Naive thymus-derived CD8-positive, alpha-beta T cell (primary cell): ENCODE results near the gene IGFN1. TPM values are rescaled to one million over a fixed set of nuclear protein-coding genes. Genes with fewer than 3 reads are reported as not detected.
"Not testable (repeated sequence)": the region's sequence is repeated elsewhere in the genome, so short reads cannot be mapped to it uniquely, and the experiment has no call there.

Experiments
- ATAC-seq, 2 donors: fragments of 150-1000 bp; cut with Tn5 transposase in 1 of 2; sonication (Bioruptor Pico), chemical (Tn5 transposase) in 1 of 2; 1 replicate in 1 of 2; 2 replicates in 1 of 2; pipeline ENCODE4 v1.10.0; 2021; ENCODE audit warnings: mild to moderate bottlenecking in 2 of 2, moderate library complexity in 2 of 2
- POLR2A ChIA-PET: fragments of 350-600 bp; sonication (Branson Sonifier 250); formaldehyde crosslinking; loops from one replicate; lab custom pipeline; 2021; ENCODE audit warnings: antibody characterized with exemption; lab: Charles Lee
- DNase-seq, 10 donors: peaks; one replicate each; pipeline versions ENCODE4 v3.0.0 to v3.0.0-alpha.2; 2020 to 2022
- H3K27ac Mint-ChIP-seq, 10 donors: one replicate each; pipeline ENCODE4 v1.8.0; 2020 to 2022; ENCODE audit warnings: mild to moderate bottlenecking in 10 of 10, mixed read lengths in 10 of 10, moderate library complexity in 4 of 10, inconsistent platforms in 1 of 10
- H3K27me3 Mint-ChIP-seq, 5 donors: one replicate each; pipeline ENCODE4 v1.8.0; 2021 to 2022; ENCODE audit warnings: mixed read lengths in 5 of 5
- H3K36me3 Mint-ChIP-seq, 3 donors: one replicate each; pipeline ENCODE4 v1.8.0; 2020 to 2022; ENCODE audit warnings: mixed read lengths in 3 of 3, mild to moderate bottlenecking in 2 of 3, inconsistent platforms in 1 of 3
- H3K4me1 Mint-ChIP-seq, 4 donors: one replicate each; pipeline ENCODE4 v1.8.0; 2021 to 2022; ENCODE audit warnings: mixed read lengths in 4 of 4
- H3K4me3 Mint-ChIP-seq, 10 donors: one replicate each; pipeline ENCODE4 v1.8.0; 2020 to 2022; ENCODE audit warnings: mild to moderate bottlenecking in 10 of 10, mixed read lengths in 10 of 10, moderate library complexity in 6 of 10, inconsistent platforms in 1 of 10
- H3K9me3 Mint-ChIP-seq, 9 donors: one replicate each; pipeline ENCODE4 v1.8.0; 2020 to 2022; ENCODE audit warnings: mixed read lengths in 9 of 9, mild to moderate bottlenecking in 3 of 9, inconsistent platforms in 1 of 9, moderate library complexity in 1 of 9
- polyA plus RNA-seq, 3 donors: library from polyadenylated mRNA; unstranded; fragments of 300-500 nt; fragmentation: Illumina TruSeq; gene quantifications; one replicate each; pipeline ENCODE4 v1.2.3, GENCODE V29; 2021
- total RNA-seq, 8 experiments: library from RNA in 2 of 8; stranded (reverse) in 2 of 8; gene quantifications; one replicate each; pipeline ENCODE4 v1.2.3 and lab custom pipeline; 2021 to 2026

Gene IGFN1
- total and polyA plus RNA-seq, 5 experiments from 2014 or later = not detected

DNA sequence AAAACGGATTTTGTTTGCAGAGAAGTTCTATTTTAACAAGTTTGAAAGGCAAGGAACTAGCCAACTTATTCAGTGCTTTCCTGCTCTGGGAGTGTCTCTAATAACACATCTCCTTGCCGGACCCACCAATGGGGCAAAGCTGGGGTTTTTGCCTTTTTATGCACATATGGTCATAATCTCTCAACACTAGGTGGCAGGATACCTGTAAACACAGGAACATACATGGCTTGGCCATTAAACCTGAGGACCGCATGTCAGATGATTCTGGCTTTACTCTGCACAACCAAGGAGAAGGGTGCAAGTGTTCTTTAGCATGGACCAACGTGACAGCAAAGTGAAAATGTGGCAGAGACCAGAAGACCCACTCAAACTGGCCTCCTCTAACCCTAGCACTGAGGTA is 41.2 kb upstream of the IGFN1 start:
- no peaks in the 10 kb centered on the region for H3K27me3 Mint-ChIP-seq
- peaks cover 15 to 41% (median 25%) of the 10 kb centered on the region in 4 donors for H3K4me1 Mint-ChIP-seq
- no peak overlapping the region for H3K27ac Mint-ChIP-seq
- POLR2A ChIA-PET = interaction anchor here (0.6 kb wide), 1 partner anchor 11 kb away, joined by 3 read pairs; no protein-coding TSS in a partner anchor
- H3K4me3 Mint-ChIP-seq = peak overlapping the region in 1 of 10 donors; percentile 24
- no peaks in the 10 kb centered on the region for H3K9me3 Mint-ChIP-seq
- DNase-seq (peak in 2 of 10 donors; percentile 7 to 37), ATAC-seq (no peak)
- H3K36me3 Mint-ChIP-seq = peaks cover 0 to 53% (median 12%) of the 10 kb centered on the region in 3 donors

DNA sequence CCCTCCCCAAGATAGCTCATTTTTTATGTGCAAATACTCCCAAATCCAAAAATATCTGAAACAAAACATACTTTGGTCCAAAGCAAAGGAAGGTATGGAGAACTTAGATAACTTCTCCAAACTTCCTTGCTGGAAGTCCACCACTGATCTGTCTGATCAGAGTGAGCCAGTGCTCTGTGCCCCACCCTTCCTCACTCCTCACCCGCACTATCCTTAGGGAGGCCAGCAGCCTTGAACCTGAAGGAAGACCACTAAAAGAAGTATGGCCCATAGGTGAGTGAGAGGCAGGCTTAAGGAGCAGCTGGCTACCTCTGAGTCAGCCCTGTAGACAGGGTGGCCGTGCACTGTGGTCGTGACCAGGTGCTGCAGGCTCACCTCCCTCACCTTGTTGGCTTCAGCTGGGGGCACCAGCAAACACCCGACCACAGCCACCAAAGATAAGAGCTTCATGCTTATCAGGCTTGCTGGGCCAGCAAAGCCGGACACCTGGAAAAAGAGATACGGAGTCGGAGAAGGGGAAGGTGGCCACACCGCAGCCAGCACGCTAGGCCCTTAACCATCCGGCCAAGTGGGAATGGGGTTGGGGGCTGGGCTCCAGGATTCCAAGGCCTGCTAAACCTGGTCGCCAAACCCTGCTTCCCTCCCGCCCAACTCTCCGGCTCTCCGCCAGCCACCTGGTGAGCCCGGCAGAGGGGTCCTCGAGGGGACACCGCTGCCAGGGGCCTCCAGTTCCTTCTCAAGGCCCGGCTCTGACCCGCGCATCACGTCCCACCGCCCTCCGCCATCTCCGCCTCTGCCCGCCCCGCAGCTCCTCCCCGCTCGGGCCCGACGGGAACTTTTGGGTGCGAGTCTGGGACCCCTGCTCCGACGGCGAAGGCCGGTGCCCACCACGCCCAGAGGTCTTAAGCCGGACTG is 36.9 kb upstream of the IGFN1 start:
- H3K36me3 Mint-ChIP-seq = peaks cover 0 to 19% (median 7%) of the 10 kb centered on the region in 3 donors
- DNase-seq = peak in 1 of 10 donors; percentile 51
- peak overlapping the region; percentile 79 to 97 (median 94) for H3K27ac Mint-ChIP-seq
- ATAC-seq = peak; percentile 79 to 86
- POLR2A ChIA-PET = interaction anchor here (0.6 to 1.6 kb wide), 6 partner anchors 10 to 195 kb away, joined by 3 to 7 read pairs (median 4); no protein-coding TSS in a partner anchor
- peaks cover 20 to 47% (median 28%) of the 10 kb centered on the region in 4 donors for H3K4me1 Mint-ChIP-seq
- H3K27me3 Mint-ChIP-seq = peaks cover 7 to 24% (median 12%) of the 10 kb centered on the region in 5 donors
- no peaks in the 10 kb centered on the region for H3K9me3 Mint-ChIP-seq
- peak overlapping the region; percentile 88 to 98 (median 94) for H3K4me3 Mint-ChIP-seq

DNA sequence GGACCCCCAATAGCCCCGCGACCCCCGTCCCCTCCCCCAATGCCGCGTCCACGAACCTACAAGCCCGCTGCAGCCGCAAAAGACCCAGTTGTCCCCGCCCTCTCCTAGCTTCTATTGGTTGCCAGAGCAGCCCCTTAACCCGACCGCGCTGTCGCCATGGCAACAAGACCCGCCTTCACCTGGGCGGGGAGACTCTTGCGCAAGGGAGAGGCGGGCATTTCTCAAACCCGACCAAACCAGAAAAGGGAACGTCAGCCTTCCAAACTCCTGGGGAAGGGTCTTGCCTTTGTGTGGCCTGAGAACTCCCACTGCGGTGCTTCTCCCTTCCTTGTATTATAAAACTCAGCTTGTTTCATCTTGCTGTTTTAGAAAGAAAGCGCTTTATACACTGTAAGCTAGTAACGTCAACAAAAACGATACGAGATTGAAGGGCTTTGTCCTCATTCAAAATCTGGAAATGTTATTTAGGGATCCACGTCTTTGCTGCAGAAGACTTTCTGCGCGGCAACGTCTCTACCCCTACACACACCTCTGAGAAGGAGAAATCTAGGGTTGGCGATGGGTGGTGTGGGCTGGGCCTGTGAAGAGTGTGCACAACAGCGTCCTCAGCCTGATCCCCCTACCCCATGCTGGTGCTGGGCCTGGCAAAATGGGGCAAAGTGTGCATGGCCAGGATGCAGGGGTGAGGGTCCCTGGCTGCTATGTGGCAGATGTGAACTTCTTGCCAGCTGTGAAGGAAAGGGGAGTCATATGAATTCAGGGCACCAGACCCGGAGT is 36.0 kb upstream of the IGFN1 start, which contains the start of gene TMEM9:
TSS of gene TMEM9 (minus strand) at position 86 of the 777 bp plus-strand sequence. CDS start 551 bp downstream, outside the sequence.
- Mint-ChIP-seq H3K27ac (peak within 1 kb of the TSS; percentile 79 to 97 (median 94)), H3K36me3 (peaks cover 0 to 14% (median 7%) of the 10 kb centered on the region in 3 donors), H3K9me3 (no peaks in the 10 kb centered on the region), H3K27me3 (peaks cover 11 to 32% (median 16%) of the 10 kb centered on the region in 5 donors), H3K4me1 (peaks cover 20 to 47% (median 27%) of the 10 kb centered on the region in 4 donors), H3K4me3 (peak within 1 kb of the TSS; percentile 88 to 98 (median 94))
- POLR2A ChIA-PET = interaction anchor here (0.8 to 1.6 kb wide), 5 partner anchors 9 to 136 kb away, joined by 3 to 7 read pairs (median 4); no protein-coding TSS in a partner anchor
- peak; percentile 95 to 97 for ATAC-seq
- DNase-seq = peak; percentile 94 to 99 (median 98)

DNA sequence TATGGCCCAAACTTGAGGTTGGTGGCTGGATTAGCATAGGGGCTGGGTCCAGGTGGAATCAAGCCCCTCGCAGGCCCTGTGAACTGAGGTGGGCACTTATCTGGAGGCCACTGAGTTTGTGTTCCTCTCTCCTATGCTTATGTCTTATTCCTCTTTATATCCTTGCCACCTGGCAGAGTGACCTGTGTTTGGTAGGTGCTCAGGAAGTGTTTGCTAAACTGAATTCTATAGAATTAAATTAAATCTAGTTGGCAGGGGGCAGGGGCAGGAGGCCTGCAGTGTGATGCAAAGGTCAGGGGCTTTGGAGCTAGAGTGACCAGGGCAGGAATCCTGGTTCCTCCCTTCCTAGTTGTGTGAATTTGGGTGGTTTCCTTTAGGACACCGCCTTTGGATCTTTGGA is 35.3 kb upstream of the IGFN1 start:
- Mint-ChIP-seq H3K36me3 (peaks cover 0 to 12% (median 7%) of the 10 kb centered on the region in 3 donors), H3K27ac (peak overlapping the region in 3 of 10 donors; percentile 86 to 97 (median 95)), H3K9me3 (no peaks in the 10 kb centered on the region), H3K4me3 (peak overlapping the region in 5 of 10 donors; percentile 8 to 94 (median 88)), H3K4me1 (peaks cover 20 to 44% (median 27%) of the 10 kb centered on the region in 4 donors), H3K27me3 (peaks cover 11 to 39% (median 16%) of the 10 kb centered on the region in 5 donors)
- POLR2A ChIA-PET = no interaction called here
- DNase-seq (no peak), ATAC-seq (no peak)

DNA sequence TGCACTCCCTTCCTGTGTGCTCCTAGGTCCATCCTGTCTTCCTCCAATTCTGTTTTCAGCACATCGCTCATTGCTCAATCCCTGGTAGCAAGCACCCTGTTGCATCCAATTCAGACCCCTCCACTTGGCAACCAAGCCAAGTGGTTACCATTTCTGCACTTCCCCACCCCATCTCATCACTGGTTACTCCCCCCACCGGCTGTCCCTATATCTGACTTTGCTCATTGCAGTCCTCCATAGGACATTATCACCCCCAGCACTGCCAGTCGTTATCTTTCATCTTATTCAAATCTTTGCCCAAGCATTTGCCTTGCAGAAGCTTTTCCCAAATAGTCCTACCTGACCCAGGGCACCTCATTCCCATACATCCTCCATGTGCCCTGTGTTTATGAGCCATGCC is 34.3 kb upstream of the IGFN1 start:
- ATAC-seq = no peak
- Mint-ChIP-seq H3K27ac (no peak overlapping the region), H3K9me3 (no peaks in the 10 kb centered on the region), H3K27me3 (peaks cover 14 to 39% (median 16%) of the 10 kb centered on the region in 5 donors), H3K36me3 (peaks cover 0 to 3% (median 3%) of the 10 kb centered on the region in 3 donors), H3K4me3 (peak overlapping the region in 2 of 10 donors; percentile 41 to 44), H3K4me1 (peaks cover 16 to 34% (median 23%) of the 10 kb centered on the region in 4 donors)
- POLR2A ChIA-PET = no interaction called here
- no peak for DNase-seq

DNA sequence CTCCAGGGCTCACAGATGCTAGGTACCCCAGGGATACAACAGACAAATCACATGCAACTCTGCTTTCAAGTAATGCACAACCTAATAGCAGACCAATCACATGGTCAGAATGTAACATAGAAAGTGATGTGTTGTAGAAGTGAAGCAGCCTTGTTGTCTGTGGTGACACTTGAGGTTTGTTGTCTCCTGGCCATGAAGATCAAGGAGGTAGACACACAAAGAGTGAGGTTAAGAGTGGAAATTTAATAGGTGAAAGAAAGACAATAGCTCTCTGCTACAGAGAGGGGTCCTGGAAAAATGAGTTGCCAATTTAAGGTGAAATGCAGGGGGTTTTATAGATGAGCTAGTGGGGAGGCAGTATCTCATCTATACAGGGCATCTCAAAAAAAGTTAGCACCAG is 33.8 kb upstream of the IGFN1 start:
- Mint-ChIP-seq H3K9me3 (no peaks in the 10 kb centered on the region), H3K27me3 (peaks cover 14 to 39% (median 16%) of the 10 kb centered on the region in 5 donors), H3K4me1 (peaks cover 14 to 32% (median 22%) of the 10 kb centered on the region in 4 donors), H3K36me3 (no peaks in the 10 kb centered on the region), H3K4me3 (no peak overlapping the region), H3K27ac (no peak overlapping the region)
- POLR2A ChIA-PET = no interaction called here
- ATAC-seq (no peak), DNase-seq (no peak)

DNA sequence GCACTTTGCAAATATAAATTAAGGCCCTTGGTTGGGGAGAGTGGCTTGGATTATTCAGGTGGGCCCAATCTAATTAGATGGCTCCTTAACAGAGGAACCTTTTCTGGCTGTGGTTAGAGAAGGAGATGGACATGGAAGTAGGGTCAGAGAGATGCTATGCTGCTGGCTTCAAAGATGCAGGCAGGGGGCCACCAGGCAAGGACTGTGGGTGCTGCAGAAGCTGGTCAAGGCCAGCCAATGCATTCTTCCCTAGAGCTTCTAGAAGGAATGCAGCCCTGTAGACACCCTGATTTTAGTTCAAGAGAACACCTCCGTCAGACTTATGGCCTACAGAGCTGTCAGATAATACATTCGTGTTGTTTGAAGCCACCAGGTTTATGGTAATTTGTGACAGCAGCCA is 32.7 kb upstream of the IGFN1 start:
- Mint-ChIP-seq H3K4me3 (no peak overlapping the region), H3K36me3 (no peaks in the 10 kb centered on the region), H3K27me3 (peaks cover 14 to 39% (median 16%) of the 10 kb centered on the region in 5 donors), H3K4me1 (peaks cover 12 to 21% (median 15%) of the 10 kb centered on the region in 4 donors), H3K27ac (no peak overlapping the region), H3K9me3 (no peaks in the 10 kb centered on the region)
- ATAC-seq (no peak), DNase-seq (no peak)
- POLR2A ChIA-PET = no interaction called here

DNA sequence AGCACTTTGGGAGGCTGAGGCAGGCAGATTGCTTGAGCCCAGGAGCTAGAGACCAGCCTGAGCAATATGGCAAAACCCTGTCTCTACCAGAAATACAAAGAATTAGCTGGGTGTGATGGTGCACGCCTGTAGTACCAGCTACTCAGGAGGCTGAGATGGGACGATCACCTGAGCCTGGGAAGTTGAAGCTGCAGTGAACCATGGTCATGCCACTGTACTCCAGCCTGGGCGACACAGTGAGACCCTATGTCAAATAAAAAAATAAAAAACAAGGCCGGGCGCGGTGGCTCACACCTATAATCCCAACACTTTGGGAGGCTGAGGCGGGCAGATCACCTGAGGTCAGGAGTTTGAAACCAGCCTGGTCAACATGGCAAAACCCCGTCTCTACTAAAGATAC is 27.6 kb upstream of the IGFN1 start:
- ATAC-seq, DNase-seq, H3K36me3 Mint-ChIP-seq, H3K4me1 Mint-ChIP-seq, H3K9me3 Mint-ChIP-seq, H3K27ac Mint-ChIP-seq, H3K4me3 Mint-ChIP-seq: not testable (repeated sequence)
- POLR2A ChIA-PET = interaction anchor here (0.7 kb wide), 1 partner anchor 9 kb away, joined by 3 read pairs; the partner anchor contains the start of gene TMEM9
- H3K27me3 Mint-ChIP-seq = peaks cover 5 to 22% (median 7%) of the 10 kb centered on the region in 5 donors

DNA sequence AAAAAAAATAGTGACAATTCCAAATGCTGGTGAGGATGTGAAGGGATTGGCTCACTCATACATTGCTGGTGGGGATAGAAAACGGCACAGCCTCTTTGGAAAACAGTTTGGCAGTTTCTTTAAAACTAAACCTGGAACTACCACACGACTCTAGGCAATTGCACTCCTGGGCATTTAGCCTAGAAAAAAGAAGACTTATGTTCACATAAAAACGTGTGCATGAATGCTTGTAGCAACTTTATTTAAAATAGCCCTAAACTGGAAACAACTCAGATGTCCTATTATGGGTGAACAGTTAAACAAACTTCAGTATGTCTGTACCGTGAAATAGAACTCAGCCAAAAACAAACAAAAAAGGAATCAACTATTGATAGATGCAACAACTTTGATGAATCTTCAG is 26.9 kb upstream of the IGFN1 start:
- no peak for DNase-seq
- no peaks in the 10 kb centered on the region for H3K36me3 Mint-ChIP-seq
- POLR2A ChIA-PET = interaction anchor here (0.7 kb wide), 1 partner anchor 9 kb away, joined by 3 read pairs; the partner anchor contains the start of gene TMEM9
- H3K9me3 Mint-ChIP-seq = no peaks in the 10 kb centered on the region
- H3K4me1 Mint-ChIP-seq = no peaks in the 10 kb centered on the region
- ATAC-seq = no peak
- H3K4me3 Mint-ChIP-seq = no peak overlapping the region
- peaks cover 3 to 15% (median 7%) of the 10 kb centered on the region in 5 donors for H3K27me3 Mint-ChIP-seq
- no peak overlapping the region for H3K27ac Mint-ChIP-seq

DNA sequence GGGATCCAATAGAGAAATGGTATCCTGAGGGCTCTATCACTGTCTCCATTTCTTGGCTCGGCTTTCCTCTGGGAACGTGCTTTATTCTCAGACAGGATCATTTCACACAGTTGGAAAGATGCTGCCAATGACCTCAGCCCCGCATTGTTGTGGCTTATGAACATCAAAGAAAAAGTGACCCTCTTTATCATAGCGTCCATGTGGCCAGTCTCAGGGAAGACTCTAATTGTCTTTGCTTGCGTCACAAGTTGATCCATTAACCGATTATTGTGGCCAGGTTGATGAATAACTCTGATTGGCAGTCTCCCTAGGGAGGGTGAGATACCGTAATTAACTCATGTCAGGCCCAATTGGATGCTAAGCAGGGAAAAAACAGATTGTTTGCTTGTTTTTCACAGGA is 26.0 kb upstream of the IGFN1 start:
- ATAC-seq (no peak), DNase-seq (no peak)
- Mint-ChIP-seq H3K4me1 (no peaks in the 10 kb centered on the region), H3K9me3 (no peaks in the 10 kb centered on the region), H3K27me3 (peaks cover 0 to 5% (median 4%) of the 10 kb centered on the region in 5 donors), H3K27ac (no peak overlapping the region), H3K4me3 (no peak overlapping the region), H3K36me3 (no peaks in the 10 kb centered on the region)
- POLR2A ChIA-PET = no interaction called here

DNA sequence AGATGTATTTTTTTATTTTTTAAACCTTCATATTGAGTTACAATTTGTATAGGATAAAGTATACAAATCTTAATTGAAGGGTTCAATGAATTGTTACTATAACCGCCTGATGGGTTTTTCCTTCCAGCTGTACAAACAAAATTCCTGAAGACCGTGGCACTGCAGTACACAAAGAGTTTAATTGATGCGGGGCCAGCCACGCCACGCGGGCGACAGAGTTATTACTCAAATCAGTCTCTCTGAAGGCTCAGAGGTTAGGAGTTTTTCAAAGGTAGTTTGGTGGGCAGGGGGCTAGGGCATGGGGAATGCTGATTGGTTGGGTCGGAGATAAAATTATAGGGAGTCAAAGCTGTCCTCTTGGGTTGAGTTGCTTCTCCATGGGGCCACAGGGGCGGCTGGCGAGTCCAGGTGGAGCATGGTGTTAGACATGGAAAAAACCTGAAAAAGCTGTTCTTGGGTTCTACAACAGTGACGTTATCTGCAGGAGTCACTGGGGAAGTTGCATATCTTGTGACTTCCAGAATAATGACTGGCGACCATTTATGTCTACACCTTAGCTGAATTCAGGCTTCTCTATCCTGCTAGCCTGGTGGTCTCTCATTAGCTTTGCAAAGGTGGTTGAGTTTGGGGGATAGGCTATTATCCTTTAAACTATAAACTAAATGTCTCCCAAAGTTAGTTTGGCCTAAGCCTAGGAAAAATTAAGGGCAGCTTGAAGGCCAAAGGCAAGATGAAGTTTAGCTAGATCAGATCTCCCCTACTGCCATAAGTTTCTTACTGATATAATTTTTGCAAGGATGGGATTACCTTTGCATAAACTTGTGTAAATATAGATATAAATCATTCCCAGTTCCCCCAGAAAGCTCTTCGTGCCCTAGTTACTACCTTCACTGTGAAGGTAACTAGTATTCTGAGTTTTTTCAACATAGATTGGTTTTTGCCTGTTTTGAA is 23.3 kb upstream of the IGFN1 start:
- Mint-ChIP-seq H3K4me3 (no peak overlapping the region), H3K4me1 (peaks cover 5 to 19% (median 15%) of the 10 kb centered on the region in 4 donors), H3K27ac (no peak overlapping the region), H3K27me3 (peaks cover 0 to 8% (median 0%) of the 10 kb centered on the region in 5 donors), H3K36me3 (no peaks in the 10 kb centered on the region), H3K9me3 (no peaks in the 10 kb centered on the region)
- ATAC-seq (no peak), DNase-seq (no peak)
- POLR2A ChIA-PET = no interaction called here
